H9 (cell line): ENCODE results near the gene NNT. TPM values are rescaled to one million over a fixed set of nuclear protein-coding genes. Genes with fewer than 3 reads are reported as not detected.

Experiments
- DNase-seq: peaks from one replicate; pipeline ENCODE4 v3.0.0-alpha.2; 2017
- H2AFZ ChIP-seq: one replicate; pipeline ENCODE4 v1.6.1; 2013; ENCODE audit warnings: mild to moderate bottlenecking, low read length, control low read depth, moderate library complexity
- H2AK5ac ChIP-seq: 2 replicates; pipeline ENCODE4 v1.6.1; 2013; ENCODE audit warnings: low read length, control low read depth, mixed read lengths; ENCODE audit not compliant: insufficient read length
- H2BK120ac ChIP-seq: one replicate; pipeline ENCODE4 v1.6.1; 2013; ENCODE audit warnings: low read depth, mild to moderate bottlenecking, low read length, control low read depth, inconsistent platforms; ENCODE audit not compliant: poor library complexity, severe bottlenecking
- H2BK12ac ChIP-seq: 2 replicates; pipeline ENCODE4 v1.6.1; 2013; ENCODE audit warnings: low read length, control low read depth, mixed read lengths, low read depth; ENCODE audit not compliant: insufficient read length
- H2BK15ac ChIP-seq: 2 replicates; pipeline ENCODE4 v1.6.1; 2013; ENCODE audit warnings: low read depth, low read length, control low read depth
- H2BK20ac ChIP-seq: one replicate; pipeline ENCODE4 v1.6.1; 2013; ENCODE audit warnings: low read depth, mild to moderate bottlenecking, low read length, control low read depth, inconsistent platforms; ENCODE audit not compliant: poor library complexity, severe bottlenecking
- H2BK5ac ChIP-seq: 2 replicates; pipeline ENCODE4 v1.6.1; 2013; ENCODE audit warnings: low read length, control low read depth, mixed read lengths; ENCODE audit not compliant: insufficient read length
- H3K14ac ChIP-seq: 2 replicates; pipeline ENCODE4 v1.6.1; 2013; ENCODE audit warnings: low read length, control low read depth; ENCODE audit not compliant: insufficient read depth
- H3K18ac ChIP-seq: 2 replicates; pipeline ENCODE4 v1.6.1; 2013; ENCODE audit warnings: low read depth, mild to moderate bottlenecking, mixed read lengths, low read length, control low read depth; ENCODE audit not compliant: insufficient read length
- H3K23ac ChIP-seq: 2 replicates; pipeline ENCODE4 v1.6.1; 2013; ENCODE audit warnings: low read length, control low read depth, mixed read lengths, low read depth; ENCODE audit not compliant: insufficient read length
- H3K23me2 ChIP-seq: 2 replicates; pipeline ENCODE4 v1.6.1; 2013; ENCODE audit warnings: low read depth, mild to moderate bottlenecking, mixed read lengths, low read length, control low read depth; ENCODE audit not compliant: insufficient read length, poor library complexity, severe bottlenecking
- H3K27ac ChIP-seq: 2 replicates; pipeline ENCODE4 v1.5.1; 2013; ENCODE audit warnings: low read length, control low read depth, mixed read lengths, low read depth; ENCODE audit not compliant: insufficient read length
- H3K27me3 ChIP-seq: 2 replicates; pipeline ENCODE4 v1.6.1; 2013; ENCODE audit warnings: low read length, control low read depth, inconsistent platforms; ENCODE audit not compliant: insufficient read depth
- H3K4ac ChIP-seq: 2 replicates; pipeline ENCODE4 v1.6.1; 2013; ENCODE audit warnings: low read depth, mild to moderate bottlenecking, control low read depth, inconsistent platforms, low read length, moderate library complexity
- H3K4me1 ChIP-seq: 2 replicates; pipeline ENCODE4 v1.6.1; 2013; ENCODE audit warnings: low read length, control low read depth, inconsistent platforms; ENCODE audit not compliant: insufficient read depth
- H3K4me2 ChIP-seq: 2 replicates; pipeline ENCODE4 v1.6.1; 2013; ENCODE audit warnings: low read length, control low read depth, mixed read lengths; ENCODE audit not compliant: insufficient read length, insufficient read depth
- H3K56ac ChIP-seq: 2 replicates; pipeline ENCODE4 v1.6.1; 2013; ENCODE audit warnings: low read depth, mild to moderate bottlenecking, mixed read lengths, low read length, control low read depth; ENCODE audit not compliant: insufficient read length
- H3K79me1 ChIP-seq: 2 replicates; pipeline ENCODE4 v1.6.1; 2013; ENCODE audit warnings: low read depth, mild to moderate bottlenecking, moderate library complexity, low read length, control low read depth, inconsistent platforms; ENCODE audit not compliant: insufficient read depth, poor library complexity, severe bottlenecking
- H3K79me2 ChIP-seq: 2 replicates; pipeline ENCODE4 v1.6.1; 2013; ENCODE audit warnings: low read length, control low read depth, inconsistent platforms; ENCODE audit not compliant: insufficient read depth
- H3K9ac ChIP-seq: 2 replicates; pipeline ENCODE4 v1.6.1; 2013; ENCODE audit warnings: low read length, control low read depth, mixed read lengths; ENCODE audit not compliant: insufficient read length; ENCODE audit errors: extremely low read depth
- H3K9me3 ChIP-seq: one replicate; pipeline ENCODE4 v1.6.1; 2013; ENCODE audit warnings: low read depth, low read length, inconsistent platforms; ENCODE audit not compliant: control insufficient read depth
- H3T11ph ChIP-seq: one replicate; pipeline ENCODE4 v1.6.1; 2013; ENCODE audit warnings: mild to moderate bottlenecking, low read length, control low read depth, inconsistent platforms
- H4K20me1 ChIP-seq: one replicate; pipeline ENCODE4 v1.6.1; 2013; ENCODE audit not compliant: control insufficient read depth, insufficient read length, insufficient read depth
- H4K5ac ChIP-seq: 2 replicates; pipeline ENCODE4 v1.6.1; 2013; ENCODE audit warnings: low read depth, mild to moderate bottlenecking, mixed read lengths, low read length, control low read depth; ENCODE audit not compliant: insufficient read length
- H4K8ac ChIP-seq: replicated peaks from 2 replicates; pipeline ENCODE4 v1.6.1; 2013; ENCODE audit warnings: low read length, control low read depth, mixed read lengths, low read depth; ENCODE audit not compliant: insufficient read length
- H4K91ac ChIP-seq: 2 replicates; pipeline ENCODE4 v1.6.1; 2013; ENCODE audit warnings: low read depth, mild to moderate bottlenecking, moderate library complexity, mixed read lengths, low read length, control low read depth; ENCODE audit not compliant: insufficient read length
- H3K27ac Mint-ChIP-seq, 3 experiments: 2 replicates in 2 of 3; 3 replicates in 1 of 3; pipeline ENCODE4 v1.8.0; 2020 to 2021; ENCODE audit warnings: mixed read lengths in 3 of 3, mild to moderate bottlenecking in 1 of 3, moderate library complexity in 1 of 3
- H3K27me3 Mint-ChIP-seq: 2 replicates; pipeline ENCODE4 v1.8.0; 2021; ENCODE audit warnings: low read depth, mild to moderate bottlenecking, moderate library complexity, mixed read lengths
- H3K36me3 Mint-ChIP-seq, 3 experiments: 2 replicates in 2 of 3; 3 replicates in 1 of 3; pipeline ENCODE4 v1.8.0; 2020 to 2021; ENCODE audit warnings: low read depth in 3 of 3, mixed read lengths in 3 of 3; ENCODE audit not compliant: insufficient read depth in 1 of 3
- H3K4me1 Mint-ChIP-seq, 2 experiments: 2 replicates each; pipeline ENCODE4 v1.8.0; 2020; ENCODE audit warnings: mixed read lengths in 2 of 2
- H3K4me3 Mint-ChIP-seq, 2 experiments: 2 replicates in 1 of 2; 3 replicates in 1 of 2; pipeline ENCODE4 v1.8.0; 2020 to 2021; ENCODE audit warnings: mild to moderate bottlenecking in 2 of 2, mixed read lengths in 2 of 2, moderate library complexity in 1 of 2
- H3K9me3 Mint-ChIP-seq, 2 experiments: 2 replicates in 1 of 2; 3 replicates in 1 of 2; pipeline ENCODE4 v1.8.0; 2020; ENCODE audit warnings: mild to moderate bottlenecking in 2 of 2, mixed read lengths in 2 of 2, moderate library complexity in 1 of 2
- WGBS: extraction: QIAGEN DNeasy Blood & Tissue Kit; methylation state at CpG from one replicate; pipeline ENCODE4 v1.1.7; 2013; ENCODE audit warnings: missing lambda C conversion rate, low lambda C conversion rate, mixed read lengths; ENCODE audit not compliant: insufficient read length; ENCODE audit errors: extremely low coverage; 5-methylcytosine and 5-hydroxymethylcytosine counted together
- total RNA-seq: library from RNA; stranded (reverse); gene quantifications from 2 replicates; pipeline ENCODE4 v1.2.1, GENCODE V29; 2021
- TF ChIP-seq, protein P1 (sequence below): fragments of 200-600 bp; sonication (generic); conservative IDR thresholded peaks from 3 replicates; pipeline ENCODE4 v1.8.0; 2021; ENCODE audit warnings: antibody characterized with exemption, mild to moderate bottlenecking

The NNT gene
- total RNA-seq, 1 experiment from 2014 or later: 27.6 TPM

DNA sequence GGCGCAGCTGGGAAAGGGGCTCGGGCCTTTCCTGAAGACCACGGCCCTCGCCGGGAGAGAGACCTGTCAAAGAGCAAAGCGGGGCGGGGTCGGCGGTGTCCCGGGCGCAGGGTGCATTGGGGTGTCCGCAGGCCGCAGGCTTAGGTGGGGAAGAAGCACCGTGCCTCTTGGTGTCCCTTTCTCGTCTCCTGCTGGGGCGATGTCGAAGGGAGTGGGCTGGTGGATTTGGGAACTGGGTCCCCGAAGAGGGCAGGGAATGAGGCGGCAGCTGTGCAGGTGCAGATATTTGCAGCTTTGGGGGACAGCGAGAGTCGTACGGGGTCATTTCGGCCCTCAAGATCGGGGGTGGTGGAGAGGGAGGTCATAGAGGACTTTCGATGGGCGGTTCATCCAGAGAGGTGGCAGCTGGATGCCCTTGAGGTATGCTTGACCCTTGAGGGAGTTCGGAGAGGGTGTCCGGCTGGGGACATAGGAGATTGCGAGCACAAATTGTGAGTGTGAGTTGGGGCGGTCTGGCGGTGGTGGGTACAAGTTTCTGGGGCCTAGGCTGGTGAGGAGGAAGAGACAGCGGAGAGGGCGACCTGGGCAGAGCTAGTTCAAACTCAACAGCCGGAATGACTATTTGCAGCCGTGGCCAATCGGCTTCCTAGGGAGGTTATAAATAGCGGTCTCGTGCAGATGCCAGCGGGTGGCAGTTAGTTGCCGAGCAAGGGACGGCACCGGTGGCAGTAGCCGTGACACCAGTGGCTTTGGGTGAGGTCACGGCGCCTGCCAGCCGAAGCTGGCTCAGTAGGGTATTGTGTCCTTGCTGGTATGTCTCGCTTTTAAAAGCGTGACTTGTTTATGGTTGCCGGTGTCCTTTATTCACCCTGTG, 601 bp downstream of the NNT start:
- H3K27me3 Mint-ChIP-seq: peaks cover 3% of the 10 kb centered on the region; the same call in 1 of the 2 replicates
- no peak overlapping the region for H2BK12ac ChIP-seq
- WGBS: no CpG with 5 or more reads among the region's 49 CpGs
- H3K18ac ChIP-seq: peak overlapping the region; percentile 27
- no peak overlapping the region for H3K4ac ChIP-seq
- no peaks in the 10 kb centered on the region for H3K9me3 ChIP-seq
- H2BK20ac ChIP-seq: no peak overlapping the region
- peaks cover 38 to 39% of the 10 kb centered on the region in 2 experiments for H3K4me1 Mint-ChIP-seq
- no peak overlapping the region for H3T11ph ChIP-seq
- no peak overlapping the region for H4K5ac ChIP-seq
- H3K79me2 ChIP-seq: no peaks in the 10 kb centered on the region
- H3K9ac ChIP-seq: peak overlapping the region; percentile 42
- no peak overlapping the region for H4K91ac ChIP-seq
- DNase-seq: peak; percentile 52
- H4K20me1 ChIP-seq: no peaks in the 10 kb centered on the region
- no peak overlapping the region for H3K56ac ChIP-seq
- peaks cover 11 to 17% (median 15%) of the 10 kb centered on the region in 3 experiments for H3K36me3 Mint-ChIP-seq
- no peak overlapping the region for H2AFZ ChIP-seq
- H3K9me3 Mint-ChIP-seq: peaks cover 0 to 4% of the 10 kb centered on the region in 2 experiments; a peak in 2 of 5 replicates
- no peaks in the 10 kb centered on the region; the same call in 1 of the 2 replicates for H3K4me1 ChIP-seq
- no peaks in the 10 kb centered on the region for H3K27me3 ChIP-seq
- TF ChIP-seq, protein P1, sequence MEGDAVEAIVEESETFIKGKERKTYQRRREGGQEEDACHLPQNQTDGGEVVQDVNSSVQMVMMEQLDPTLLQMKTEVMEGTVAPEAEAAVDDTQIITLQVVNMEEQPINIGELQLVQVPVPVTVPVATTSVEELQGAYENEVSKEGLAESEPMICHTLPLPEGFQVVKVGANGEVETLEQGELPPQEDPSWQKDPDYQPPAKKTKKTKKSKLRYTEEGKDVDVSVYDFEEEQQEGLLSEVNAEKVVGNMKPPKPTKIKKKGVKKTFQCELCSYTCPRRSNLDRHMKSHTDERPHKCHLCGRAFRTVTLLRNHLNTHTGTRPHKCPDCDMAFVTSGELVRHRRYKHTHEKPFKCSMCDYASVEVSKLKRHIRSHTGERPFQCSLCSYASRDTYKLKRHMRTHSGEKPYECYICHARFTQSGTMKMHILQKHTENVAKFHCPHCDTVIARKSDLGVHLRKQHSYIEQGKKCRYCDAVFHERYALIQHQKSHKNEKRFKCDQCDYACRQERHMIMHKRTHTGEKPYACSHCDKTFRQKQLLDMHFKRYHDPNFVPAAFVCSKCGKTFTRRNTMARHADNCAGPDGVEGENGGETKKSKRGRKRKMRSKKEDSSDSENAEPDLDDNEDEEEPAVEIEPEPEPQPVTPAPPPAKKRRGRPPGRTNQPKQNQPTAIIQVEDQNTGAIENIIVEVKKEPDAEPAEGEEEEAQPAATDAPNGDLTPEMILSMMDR: no peak
- no peak overlapping the region for H3K23ac ChIP-seq
- no peak overlapping the region for H2BK5ac ChIP-seq
- H3K4me2 ChIP-seq: peak overlapping the region; percentile 97
- H3K23me2 ChIP-seq: peaks cover 13% of the 10 kb centered on the region
- H2BK15ac ChIP-seq: no peak overlapping the region
- H3K14ac ChIP-seq: peak overlapping the region; percentile 76
- no peak overlapping the region for H4K8ac ChIP-seq
- H2AK5ac ChIP-seq: no peak overlapping the region
- no peak overlapping the region for H2BK120ac ChIP-seq
- peak overlapping the region in 1 of 3 experiments; percentile 7; a peak in 2 of 7 replicates for H3K27ac Mint-ChIP-seq
- no peak overlapping the region for H3K27ac ChIP-seq
- no peaks in the 10 kb centered on the region for H3K79me1 ChIP-seq
- peak overlapping the region; percentile 82 to 90 for H3K4me3 Mint-ChIP-seq
